CD4-positive, alpha-beta T cell treated with Interleukin-1 beta for 1 hour (primary cell): ENCODE data around the gene NUCKS1.

ENCODE experiments used
- DNase-seq, 2 donors: peaks; one replicate each; pipeline ENCODE4 v3.0.0-alpha.2; 2020 to 2022

Gene NUCKS1

GRCh38 chr1:205699416-205699815 lies 50.6 kb downstream of the NUCKS1 start:
- no peak for DNase-seq

GRCh38 chr1:205698921-205699320 lies 51.1 kb downstream of the NUCKS1 start:
- DNase-seq: no peak

GRCh38 chr1:205693421-205693991 lies 56.5 kb downstream of the NUCKS1 start:
- no peak for DNase-seq

GRCh38 chr1:205692423-205692822 lies 57.6 kb downstream of the NUCKS1 start:
- no peak for DNase-seq

- no peak for DNase-seq
These were observed 59.7 kb downstream of the NUCKS1 start for GRCh38 chr1:205690122-205690756.

GRCh38 chr1:205689479-205689878 lies 60.5 kb downstream of the NUCKS1 start:
- DNase-seq: no peak

GRCh38 chr1:205688171-205689080 lies 61.6 kb downstream of the NUCKS1 start:
- no peak for DNase-seq

- no peak for DNase-seq
These were observed 62.7 kb downstream of the NUCKS1 start for GRCh38 chr1:205687242-205687641.

- DNase-seq: no peak
These were observed 68.6 kb downstream of the NUCKS1 start for GRCh38 chr1:205681364-205681763.

GRCh38 chr1:205680073-205680851 lies 69.7 kb downstream of the NUCKS1 start, which contains the start of gene SLC45A3:
Gene SLC45A3, minus strand, starts transcription at chr1:205680509. Its CDS starts 15,853 bp downstream, at chr1:205664656.
- DNase-seq: peak; percentile 28 to 41

GRCh38 chr1:205678286-205679111 lies 71.5 kb downstream of the NUCKS1 start:
- DNase-seq: no peak

- no peak for DNase-seq
These were observed 72.8 kb downstream of the NUCKS1 start for GRCh38 chr1:205677167-205677566.

GRCh38 chr1:205676597-205676996 lies 73.4 kb downstream of the NUCKS1 start:
- no peak for DNase-seq

GRCh38 chr1:205676002-205676401 lies 74.0 kb downstream of the NUCKS1 start:
- no peak for DNase-seq

- no peak for DNase-seq
These were observed 74.7 kb downstream of the NUCKS1 start for GRCh38 chr1:205675247-205675646.

GRCh38 chr1:205672970-205673369 lies 77.0 kb downstream of the NUCKS1 start:
- no peak for DNase-seq

- DNase-seq: no peak
These were observed 77.5 kb downstream of the NUCKS1 start for GRCh38 chr1:205672395-205672889.

- DNase-seq: no peak
These were observed 79.2 kb downstream of the NUCKS1 start for GRCh38 chr1:205670611-205671430.

GRCh38 chr1:205670150-205670446 lies 79.9 kb downstream of the NUCKS1 start:
- DNase-seq: no peak

GRCh38 chr1:205669341-205670149 lies 80.4 kb downstream of the NUCKS1 start:
- peak in 1 of 2 donors; percentile 48 for DNase-seq
